Gastroesophageal sphincter (tissue), 4 donors: ENCODE results near the gene RC3H2. TPM values are rescaled to one million over a fixed set of nuclear protein-coding genes. Genes with fewer than 3 reads are reported as not detected.

Experiments
- ATAC-seq: fragments of 150-250 bp; one replicate; pipeline ENCODE4 v1.9.1; 2016; ENCODE audit warnings: mild to moderate bottlenecking, moderate library complexity
- H3K27ac ChIP-seq, 4 donors: fragments of 200-600 bp; sonication (generic) in 3 of 4; 1 replicate in 3 of 4; 2 replicates in 1 of 4; pipeline ENCODE4 v1.5.1; 2016 to 2019
- H3K27me3 ChIP-seq: fragments of 200-600 bp; sonication (generic); one replicate; pipeline ENCODE4 v1.5.1; 2019
- H3K36me3 ChIP-seq, 2 donors: fragments of 200-600 bp; sonication (generic); one replicate each; pipeline ENCODE4 v1.5.1; 2019; ENCODE audit warnings: control low read depth in 1 of 2
- H3K4me1 ChIP-seq, 3 donors: fragments of 200-600 bp; sonication (generic); 1 replicate in 2 of 3; 2 replicates in 1 of 3; pipeline ENCODE4 v1.5.1; 2016 to 2019; ENCODE audit warnings: control low read depth in 2 of 3
- H3K4me3 ChIP-seq, 2 donors: fragments of 200-600 bp; sonication (generic); one replicate each; pipeline ENCODE4 v1.5.1; 2019; ENCODE audit warnings: mild to moderate bottlenecking in 1 of 2, moderate library complexity in 1 of 2
- H3K9me3 ChIP-seq, 3 donors: fragments of 200-600 bp; sonication (generic); one replicate each; pipeline ENCODE4 v1.5.1; 2017 to 2019; ENCODE audit warnings: control low read depth in 2 of 3
- EP300 ChIP-seq: sonication (generic); formaldehyde crosslinking; IDR thresholded peaks from one replicate; pipeline ENCODE4 v1.6.1; 2017; ENCODE audit warnings: antibody characterized with exemption, mild to moderate bottlenecking
- POLR2A ChIP-seq, 2 donors: fragments of 450-650 bp; IDR thresholded peaks; one replicate each; pipeline ENCODE4 v1.6.1; 2017; ENCODE audit warnings: antibody characterized with exemption in 2 of 2, mild to moderate bottlenecking in 2 of 2, moderate library complexity in 1 of 2
- POLR2AphosphoS5 ChIP-seq: sonication (generic); formaldehyde crosslinking; IDR thresholded peaks from one replicate; pipeline ENCODE4 v1.6.1; 2017; ENCODE audit warnings: antibody characterized with exemption
- WGBS, 2 donors: methylation state at CpG; one replicate each; pipeline ENCODE4 v1.1.5; 2018; ENCODE audit warnings: low coverage in 1 of 2; 5-methylcytosine and 5-hydroxymethylcytosine counted together
- total RNA-seq, 4 donors: library from RNA; depleted of rRNA; stranded (reverse); fragments of >200 nt; gene quantifications; one replicate each; pipeline ENCODE4 v1.1.0, GENCODE V29; 2016
- TF ChIP-seq, protein P1 (sequence below), 4 experiments: fragments of 200-600 bp in 2 of 4; fragments of 450-650 bp in 2 of 4; sonication (generic) in 1 of 4; IDR thresholded peaks; one replicate each; pipeline ENCODE4 v1.5.1; 2017 to 2019; ENCODE audit warnings: antibody characterized with exemption in 4 of 4, mild to moderate bottlenecking in 2 of 4, moderate library complexity in 2 of 4

RC3H2 gene
- total RNA-seq, 4 donors from 2014 or later, result 50.6 to 70.7 (median 68.7) TPM

- Histone ChIP-seq H3K36me3 (peaks cover 0 to 7% of the 10 kb centered on the region in 2 donors), H3K9me3 (no peaks in the 10 kb centered on the region), H3K27me3 (no peaks in the 10 kb centered on the region), H3K4me3 (peak within 1 kb of the TSS; percentile 63 to 92), H3K27ac (peak within 1 kb of the TSS; percentile 26 to 91 (median 86)), H3K4me1 (peaks cover 3 to 51% (median 22%) of the 10 kb centered on the region in 3 donors)
- WGBS, 2 donors, result 0% methylated on average over 8 to 13 of the region's 51 CpGs
- ATAC-seq, result peak; percentile 99
- TF ChIP-seq POLR2AphosphoS5 (peak; percentile 74), POLR2A (IDR thresholded peaks at IDR 0.05) (peak in 1 of 2 donors; percentile 42), EP300 (no peak)
These were observed 26.3 kb upstream of the RC3H2 start, which contains the start of gene ZBTB26 for GRCh38 chr9:122931226-122932121. TSS of gene ZBTB26 (minus strand) at chr9:122931512. CDS start at chr9:122919934, 11,578 bp downstream.

- H3K27ac ChIP-seq, result peak overlapping the region; percentile 26 to 91 (median 86)
- peaks cover 0 to 3% of the 10 kb centered on the region in 2 donors for H3K36me3 ChIP-seq
- TF ChIP-seq EP300, result no peak
- no peak for TF ChIP-seq POLR2A (IDR thresholded peaks at IDR 0.05)
- TF ChIP-seq, protein P1, sequence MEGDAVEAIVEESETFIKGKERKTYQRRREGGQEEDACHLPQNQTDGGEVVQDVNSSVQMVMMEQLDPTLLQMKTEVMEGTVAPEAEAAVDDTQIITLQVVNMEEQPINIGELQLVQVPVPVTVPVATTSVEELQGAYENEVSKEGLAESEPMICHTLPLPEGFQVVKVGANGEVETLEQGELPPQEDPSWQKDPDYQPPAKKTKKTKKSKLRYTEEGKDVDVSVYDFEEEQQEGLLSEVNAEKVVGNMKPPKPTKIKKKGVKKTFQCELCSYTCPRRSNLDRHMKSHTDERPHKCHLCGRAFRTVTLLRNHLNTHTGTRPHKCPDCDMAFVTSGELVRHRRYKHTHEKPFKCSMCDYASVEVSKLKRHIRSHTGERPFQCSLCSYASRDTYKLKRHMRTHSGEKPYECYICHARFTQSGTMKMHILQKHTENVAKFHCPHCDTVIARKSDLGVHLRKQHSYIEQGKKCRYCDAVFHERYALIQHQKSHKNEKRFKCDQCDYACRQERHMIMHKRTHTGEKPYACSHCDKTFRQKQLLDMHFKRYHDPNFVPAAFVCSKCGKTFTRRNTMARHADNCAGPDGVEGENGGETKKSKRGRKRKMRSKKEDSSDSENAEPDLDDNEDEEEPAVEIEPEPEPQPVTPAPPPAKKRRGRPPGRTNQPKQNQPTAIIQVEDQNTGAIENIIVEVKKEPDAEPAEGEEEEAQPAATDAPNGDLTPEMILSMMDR (IDR thresholded peaks at IDR 0.05), result no peak
- TF ChIP-seq POLR2AphosphoS5, result no peak
- ATAC-seq, result no peak
- no peaks in the 10 kb centered on the region for H3K9me3 ChIP-seq
- H3K4me3 ChIP-seq, result peak overlapping the region; percentile 63 to 92
- no peaks in the 10 kb centered on the region for H3K27me3 ChIP-seq
- H3K4me1 ChIP-seq, result peaks cover 3 to 51% (median 22%) of the 10 kb centered on the region in 3 donors
- 26 to 35% methylated on average over 6 to 9 of the region's 10 CpGs for WGBS, 2 donors
These were observed 25.5 kb upstream of the RC3H2 start for GRCh38 chr9:122930541-122931225.

GRCh38 chr9:122929796-122930354, 24.7 kb upstream of the RC3H2 start:
- no peak for ATAC-seq
- Histone ChIP-seq H3K27me3 (no peaks in the 10 kb centered on the region), H3K4me1 (peaks cover 3 to 47% (median 22%) of the 10 kb centered on the region in 3 donors), H3K36me3 (peaks cover 0 to 6% of the 10 kb centered on the region in 2 donors), H3K9me3 (no peaks in the 10 kb centered on the region), H3K27ac (no peak overlapping the region), H3K4me3 (no peak overlapping the region)
- WGBS, 2 donors, result 75 to 100% methylated on average over 1 of the region's 1 CpG
- TF ChIP-seq, protein P1 (IDR thresholded peaks at IDR 0.05), result no peak
- TF ChIP-seq EP300 (no peak), POLR2A (IDR thresholded peaks at IDR 0.05) (no peak), POLR2AphosphoS5 (no peak)

DNA sequence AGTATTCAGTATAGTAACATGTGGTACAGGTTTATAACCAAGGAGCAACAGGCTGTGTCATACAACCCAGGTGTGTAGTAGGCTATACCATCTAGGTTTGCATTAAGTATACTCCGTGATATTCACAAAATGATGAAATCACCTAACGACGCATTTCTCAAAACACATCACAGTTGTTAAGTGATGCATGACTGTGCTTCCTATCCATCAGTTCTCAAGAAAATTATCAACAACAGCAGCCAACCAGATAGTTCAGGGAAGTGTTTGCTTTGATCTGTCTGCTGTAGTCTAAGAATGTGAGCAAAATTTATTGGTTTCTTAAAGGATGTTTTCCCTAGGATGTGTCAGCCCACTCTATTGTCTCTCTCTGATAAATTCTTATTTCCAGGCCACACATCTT, 18.8 kb upstream of the RC3H2 start:
- TF ChIP-seq, protein P1 (IDR thresholded peaks at IDR 0.05), result no peak
- no peak for TF ChIP-seq EP300
- no peak for TF ChIP-seq POLR2AphosphoS5
- TF ChIP-seq POLR2A (IDR thresholded peaks at IDR 0.05), result no peak
- H3K9me3 ChIP-seq, result no peaks in the 10 kb centered on the region
- ATAC-seq, result no peak

DNA sequence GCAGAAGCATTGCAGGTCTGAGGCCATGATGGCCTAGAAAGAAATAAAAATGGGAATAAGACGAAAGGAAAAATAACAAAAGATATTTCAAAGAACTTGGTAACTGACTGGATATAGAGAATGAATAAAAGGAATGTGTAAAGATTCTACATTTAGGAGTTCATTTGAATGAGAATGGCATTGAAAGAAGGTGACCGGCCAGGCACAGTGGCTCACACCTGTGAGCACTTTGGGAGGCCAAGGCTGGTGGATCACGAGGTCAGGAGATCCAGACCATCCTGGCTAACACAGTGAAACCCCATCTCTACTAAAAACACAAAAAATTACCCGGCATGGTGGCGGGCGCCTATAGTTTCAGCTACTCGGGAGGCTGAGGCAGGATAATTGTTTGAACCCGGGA, 17.6 kb upstream of the RC3H2 start:
- Histone ChIP-seq H3K27ac (no peak overlapping the region), H3K27me3 (no peaks in the 10 kb centered on the region), H3K4me3 (no peak overlapping the region), H3K4me1 (no peaks in the 10 kb centered on the region), H3K36me3 (peaks cover 0 to 40% of the 10 kb centered on the region in 2 donors), H3K9me3 (no peaks in the 10 kb centered on the region)
- no peak for ATAC-seq
- TF ChIP-seq POLR2A (IDR thresholded peaks at IDR 0.05) (no peak), POLR2AphosphoS5 (no peak), EP300 (no peak)
- TF ChIP-seq, protein P1 (IDR thresholded peaks at IDR 0.05), result no peak
- WGBS, 2 donors, result 89 to 93% methylated on average over 7 of the region's 8 CpGs

More for the DNA sequence above, 18.8 kb upstream of the RC3H2 start:
- H3K27me3 ChIP-seq, result no peaks in the 10 kb centered on the region
- WGBS, 2 donors, result 77 to 82% methylated on average over 3 of the region's 3 CpGs
- peaks cover 0 to 32% of the 10 kb centered on the region in 2 donors for H3K36me3 ChIP-seq
- no peak overlapping the region for H3K4me3 ChIP-seq
- H3K27ac ChIP-seq, result no peak overlapping the region
- H3K4me1 ChIP-seq, result no peaks in the 10 kb centered on the region
